Measurements from ENCODE around the gene CIROP. TPM values are rescaled to one million over a fixed set of nuclear protein-coding genes. Genes with fewer than 3 reads are reported as not detected.

Gene CIROP
- total and polyA plus RNA-seq, 9 of the 15 experiments (the other 6 are each of a cell fraction or from before 2014, with no cell fraction given) = not detected

GRCh38 chr14:23093991-23094665 is 10.7 kb downstream of the CIROP start (continued):
- TF ChIP-seq ZBTB7A (IDR thresholded peaks at IDR 0.05; ENCODE audit: borderline replicate concordance, control insufficient read depth, low read depth, low read length) (peak; percentile 81), AFF1 (IDR thresholded peaks at IDR 0.05; ENCODE audit: low read depth in 1 of 2, partially characterized antibody in 2 of 2) (peak; percentile 62 to 63)

DNA sequence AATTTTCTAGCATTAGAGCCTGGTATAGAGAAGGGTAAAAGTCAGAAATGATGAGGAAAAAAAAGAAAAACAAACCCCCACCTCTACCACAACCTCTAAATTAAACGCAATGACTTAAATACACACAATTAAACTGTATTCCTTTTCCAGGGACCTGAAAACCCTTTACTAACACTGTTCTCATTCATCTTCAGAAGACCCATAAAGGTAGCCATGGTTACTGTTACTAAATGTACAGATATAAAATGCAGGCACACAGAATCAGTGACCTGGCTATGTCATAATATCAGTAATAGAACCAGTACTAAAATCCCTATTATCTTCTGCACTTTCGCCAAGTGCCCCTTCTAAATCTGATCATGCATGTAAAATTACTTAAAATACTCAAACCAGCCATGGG is 11.3 kb downstream of the CIROP start:
- no peaks in the 10 kb centered on the region for H3K9me3 ChIP-seq (replicated peaks; ENCODE audit: control insufficient read depth, insufficient read depth, low read depth, low read length)
- CTCF ChIA-PET (ENCODE audit: low intra/inter-chr PET ratio) = no interaction called here
- H3K36me3 ChIP-seq (ENCODE audit: control insufficient read depth, insufficient read depth, low read length) = peaks cover 68% of the 10 kb centered on the region
- H3K9ac ChIP-seq (ENCODE audit: insufficient read depth in 1 of 2, low read depth in 2 of 2, low read length in 2 of 2) = peak overlapping the region in 1 of 2 experiments; percentile 98; a peak in 2 of 4 replicates
- no peak for ATAC-seq
- peak overlapping the region; percentile 90 for H3K4me2 ChIP-seq (ENCODE audit: insufficient read depth, low read length)
- no peak for FAIRE-seq
- peaks cover 8 to 29% of the 10 kb centered on the region in 2 experiments; a peak in 4 of 5 replicates for H3K4me1 ChIP-seq (replicated peaks in 1 of 2; ENCODE audit: control insufficient read depth in 2 of 2, insufficient read depth in 2 of 2, low read length in 2 of 2)
- no peak for DNase-seq (ENCODE audit: extremely low read depth in 1 of 4, low spot score in 3 of 4)
- no peak overlapping the region for H3K27ac ChIP-seq (ENCODE audit: extremely low read depth, low read depth, low read length)
- H3K79me2 ChIP-seq (ENCODE audit: control insufficient read depth, insufficient read depth, low read length) = peaks cover 82% of the 10 kb centered on the region
- 54% methylated on average over 2 of the region's 2 CpGs for WGBS (ENCODE audit: insufficient coverage, low coverage, missing lambda C conversion rate)
- peaks cover 16% of the 10 kb centered on the region for H4K20me1 ChIP-seq (replicated peaks; ENCODE audit: control insufficient read depth, insufficient read depth, low read length)
- no peaks in the 10 kb centered on the region for H3K27me3 ChIP-seq (ENCODE audit: control insufficient read depth in 2 of 2, insufficient read depth in 2 of 2, low read length in 2 of 2)
- no peak overlapping the region for H2AFZ ChIP-seq (ENCODE audit: low read depth, low read length)
- in situ Hi-C loops (cut with MboI) (no loop called here), intact Hi-C loops (cut with micrococcal nuclease) (no loop called here)
- POLR2A ChIA-PET = interaction anchor here (2.1 to 3.0 kb wide), 5 partner anchors 13 to 31 kb away, joined by 10 to 34 read pairs (median 20); no protein-coding TSS in a partner anchor
- BruUV-seq (replicated peaks) = no TSS peak
- H3K9me1 ChIP-seq (ENCODE audit: control insufficient read depth, insufficient read depth, low read length) = no peaks in the 10 kb centered on the region
- H3K4me3 ChIP-seq = peak overlapping the region; percentile 83
- no peak for TF ChIP-seq E2F3 (CRISPR knock-in tag; IDR thresholded peaks at IDR 0.05)
- TF ChIP-seq, protein P1, sequence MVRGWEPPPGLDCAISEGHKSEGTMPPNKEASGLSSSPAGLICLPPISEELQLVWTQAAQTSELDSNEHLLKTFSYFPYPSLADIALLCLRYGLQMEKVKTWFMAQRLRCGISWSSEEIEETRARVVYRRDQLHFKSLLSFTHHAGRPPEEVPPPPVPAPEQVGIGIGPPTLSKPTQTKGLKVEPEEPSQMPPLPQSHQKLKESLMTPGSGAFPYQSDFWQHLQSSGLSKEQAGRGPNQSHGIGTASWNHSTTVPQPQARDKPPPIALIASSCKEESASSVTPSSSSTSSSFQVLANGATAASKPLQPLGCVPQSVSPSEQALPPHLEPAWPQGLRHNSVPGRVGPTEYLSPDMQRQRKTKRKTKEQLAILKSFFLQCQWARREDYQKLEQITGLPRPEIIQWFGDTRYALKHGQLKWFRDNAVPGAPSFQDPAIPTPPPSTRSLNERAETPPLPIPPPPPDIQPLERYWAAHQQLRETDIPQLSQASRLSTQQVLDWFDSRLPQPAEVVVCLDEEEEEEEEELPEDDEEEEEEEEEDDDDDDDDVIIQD (CRISPR knock-in tag; IDR thresholded peaks at IDR 0.05) = no peak

Measured in K562 (cell line).